NCI-H1092 (cell line): ENCODE data around the gene KLF17.

Experiments
- DNase-seq: peaks from one replicate; lab custom pipeline; 2025; lab: John Stamatoyannopoulos, UW

KLF17 gene

DNA sequence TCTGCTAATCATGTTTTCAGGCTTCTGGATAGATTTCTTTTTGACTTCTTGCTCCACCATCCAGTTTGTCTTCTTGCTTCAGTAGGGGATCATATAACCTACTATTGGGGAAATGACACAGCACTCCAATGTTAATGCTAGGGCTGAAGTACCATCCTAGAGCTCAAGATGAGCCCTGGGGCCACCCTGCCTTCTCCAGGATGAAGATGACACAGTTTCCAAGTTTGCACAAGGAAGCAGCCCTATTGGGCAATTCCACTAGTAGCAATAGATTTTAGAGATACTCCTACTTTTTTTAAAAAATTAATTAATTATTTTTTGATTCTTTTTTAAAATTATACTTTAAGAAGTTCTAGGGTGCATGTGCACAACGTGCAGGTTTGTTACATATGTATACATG is 34.1 kb downstream of the KLF17 start:
- no peak for DNase-seq

- no peak for DNase-seq
Measured at GRCh38 chr1:44154049-44154448, 35.4 kb downstream of the KLF17 start.

- no peak for DNase-seq
Measured at GRCh38 chr1:44157903-44158302, 39.3 kb downstream of the KLF17 start.

DNA sequence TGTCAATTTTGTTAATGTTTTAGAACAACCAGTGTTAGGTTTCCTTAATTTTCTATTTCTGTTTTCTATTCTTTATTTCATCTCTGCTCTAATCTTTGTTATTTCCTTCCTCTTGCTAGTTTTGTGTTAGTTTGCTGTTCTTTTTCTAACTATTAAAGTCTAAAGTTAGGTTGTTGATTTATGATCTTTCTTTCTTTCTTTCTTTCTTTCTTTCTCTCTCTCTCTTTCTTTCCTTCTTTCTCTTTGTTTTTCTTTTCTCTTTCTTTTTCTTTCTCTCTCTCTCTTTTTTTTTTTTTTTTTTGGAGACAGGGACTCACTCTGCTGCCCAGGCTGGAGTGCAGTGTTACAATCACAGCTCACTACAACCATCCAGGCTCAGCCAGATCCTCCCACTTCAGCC is 40.2 kb downstream of the KLF17 start:
- DNase-seq, result no peak

- DNase-seq, result no peak
Measured at GRCh38 chr1:44161546-44161945, 42.9 kb downstream of the KLF17 start.

- no peak for DNase-seq
Measured at GRCh38 chr1:44168520-44169098, 50.0 kb downstream of the KLF17 start.

DNA sequence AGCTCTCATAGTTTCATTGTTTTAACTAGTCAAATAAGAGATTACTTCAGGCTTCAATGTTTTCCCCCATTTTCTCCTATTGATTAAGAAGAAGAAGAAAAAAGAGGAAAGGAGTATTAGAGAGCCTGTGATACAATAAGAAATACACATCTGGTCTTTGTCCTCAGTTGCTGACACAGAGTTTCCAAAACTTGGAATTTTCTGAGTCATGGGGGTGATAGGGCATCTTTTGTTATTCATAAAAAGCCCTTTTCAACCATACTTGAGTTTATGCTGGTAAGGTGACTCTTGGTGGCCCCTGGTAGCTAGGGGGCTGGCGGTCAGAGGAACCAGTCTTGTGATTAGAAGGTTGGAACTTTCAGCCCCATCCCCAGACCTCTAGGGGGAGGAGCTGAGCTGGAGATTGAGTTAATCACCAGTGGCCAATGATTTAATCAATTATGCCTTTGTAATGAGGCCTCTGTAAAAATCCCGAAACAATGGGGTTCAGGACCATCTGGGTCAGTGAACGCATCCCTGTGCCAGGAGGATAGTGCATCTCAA is 51.7 kb downstream of the KLF17 start:
- DNase-seq, result no peak

- DNase-seq, result no peak
Measured at GRCh38 chr1:44174630-44175029, 56.0 kb downstream of the KLF17 start.
